GM21381 (cell line): ENCODE results near the gene RABL6.
A peak's percentile ranks its signal among the peaks of the same experiment; 100 is the strongest.
"Not testable (repeated sequence)": the region's sequence is repeated elsewhere in the genome, so short reads cannot be mapped to it uniquely, and the experiment has no call there.

Experiments used
- ATAC-seq: cut with Tn5 transposase; IDR thresholded peaks from one replicate; pipeline ENCODE4 v1.9.1; 2021; ENCODE audit warnings: mild to moderate bottlenecking, moderate library complexity; ENCODE audit not compliant: unreplicated experiment

The RABL6 gene

GRCh38 chr9:136833381-136834048 is 25.8 kb downstream of the RABL6 start:
- not testable (repeated sequence) for ATAC-seq

- ATAC-seq: no peak
Measured at GRCh38 chr9:136835162-136835931, 27.6 kb downstream of the RABL6 start.

DNA sequence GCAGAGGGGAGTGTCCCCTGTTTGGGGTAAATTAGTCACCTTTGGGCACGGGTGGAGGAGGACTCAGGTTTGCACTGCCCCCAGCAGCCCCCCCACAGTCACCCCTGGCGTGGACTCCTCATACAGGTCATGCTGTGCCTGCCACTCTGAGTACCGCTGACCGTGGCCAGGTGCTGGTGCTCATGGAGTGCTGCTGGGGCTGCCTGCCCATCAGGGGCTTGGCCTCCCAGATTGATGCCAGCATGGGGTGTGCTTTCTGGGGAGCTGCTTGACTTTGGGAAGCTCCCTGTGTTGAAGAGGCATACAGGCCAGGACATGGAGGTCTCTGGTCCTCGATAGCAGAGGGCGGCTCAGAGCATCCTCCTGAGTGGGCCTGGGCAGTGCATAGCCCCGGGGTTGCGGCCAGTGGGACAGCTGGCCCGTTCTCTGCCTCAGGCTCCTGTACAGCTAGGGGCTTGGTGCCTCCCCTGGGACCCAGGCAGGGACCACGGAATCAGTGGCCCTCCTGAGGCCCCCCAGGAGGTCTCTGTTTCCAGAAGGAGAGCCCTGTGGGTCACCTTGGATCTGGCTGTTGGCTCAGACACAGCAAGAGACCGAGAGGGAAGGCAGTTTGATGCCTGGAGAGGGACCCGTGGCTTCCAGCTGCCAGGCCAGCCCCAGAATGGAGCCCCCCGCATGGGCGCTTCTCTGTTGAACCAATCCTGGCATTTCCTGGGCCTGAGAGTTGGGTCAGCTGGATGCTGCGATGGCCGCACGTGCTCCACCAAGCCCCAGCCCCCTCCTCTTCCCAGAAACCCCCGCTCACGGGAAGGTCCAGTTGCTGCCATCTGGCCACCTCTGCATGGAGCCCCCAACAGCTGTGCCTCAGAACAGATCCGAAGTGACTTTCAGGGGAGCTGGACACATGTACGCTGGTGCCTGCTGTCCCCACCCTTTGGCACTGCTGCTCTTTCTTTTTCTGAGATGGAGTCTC is 28.5 kb downstream of the RABL6 start:
- ATAC-seq: no peak

DNA sequence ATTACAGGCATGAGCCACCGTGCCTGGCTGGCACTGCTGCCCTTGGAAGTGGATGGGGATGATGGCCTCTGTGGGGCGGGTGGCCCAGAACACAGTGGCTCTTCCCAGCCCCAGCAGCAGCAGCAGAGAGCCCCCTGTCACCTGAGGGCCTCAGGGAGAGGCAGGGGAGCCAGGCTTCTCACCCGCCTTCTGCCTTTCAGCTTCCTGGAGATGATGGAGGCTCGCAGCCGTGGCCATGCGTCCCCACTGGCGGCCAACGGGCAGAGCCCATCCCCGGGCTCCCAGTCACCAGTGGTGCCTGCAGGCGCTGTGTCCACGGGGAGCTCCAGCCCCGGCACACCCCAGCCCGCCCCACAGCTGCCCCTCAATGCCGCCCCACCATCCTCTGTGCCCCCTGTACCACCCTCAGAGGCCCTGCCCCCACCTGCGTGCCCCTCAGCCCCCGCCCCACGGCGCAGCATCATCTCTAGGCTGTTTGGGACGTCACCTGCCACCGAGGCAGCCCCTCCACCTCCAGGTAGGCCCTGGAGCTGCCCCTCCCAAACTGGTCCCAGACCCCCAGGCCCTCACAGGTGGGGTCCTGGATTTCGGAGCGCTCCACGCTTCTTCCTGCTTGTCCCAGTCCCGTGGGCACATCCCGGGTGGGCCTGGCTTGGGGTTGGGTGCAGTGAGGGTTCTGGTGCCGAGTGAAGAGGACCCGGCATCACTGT is 29.6 kb downstream of the RABL6 start:
- no peak for ATAC-seq

GRCh38 chr9:136837856-136838277 is 30.1 kb downstream of the RABL6 start:
- not testable (repeated sequence) for ATAC-seq

DNA sequence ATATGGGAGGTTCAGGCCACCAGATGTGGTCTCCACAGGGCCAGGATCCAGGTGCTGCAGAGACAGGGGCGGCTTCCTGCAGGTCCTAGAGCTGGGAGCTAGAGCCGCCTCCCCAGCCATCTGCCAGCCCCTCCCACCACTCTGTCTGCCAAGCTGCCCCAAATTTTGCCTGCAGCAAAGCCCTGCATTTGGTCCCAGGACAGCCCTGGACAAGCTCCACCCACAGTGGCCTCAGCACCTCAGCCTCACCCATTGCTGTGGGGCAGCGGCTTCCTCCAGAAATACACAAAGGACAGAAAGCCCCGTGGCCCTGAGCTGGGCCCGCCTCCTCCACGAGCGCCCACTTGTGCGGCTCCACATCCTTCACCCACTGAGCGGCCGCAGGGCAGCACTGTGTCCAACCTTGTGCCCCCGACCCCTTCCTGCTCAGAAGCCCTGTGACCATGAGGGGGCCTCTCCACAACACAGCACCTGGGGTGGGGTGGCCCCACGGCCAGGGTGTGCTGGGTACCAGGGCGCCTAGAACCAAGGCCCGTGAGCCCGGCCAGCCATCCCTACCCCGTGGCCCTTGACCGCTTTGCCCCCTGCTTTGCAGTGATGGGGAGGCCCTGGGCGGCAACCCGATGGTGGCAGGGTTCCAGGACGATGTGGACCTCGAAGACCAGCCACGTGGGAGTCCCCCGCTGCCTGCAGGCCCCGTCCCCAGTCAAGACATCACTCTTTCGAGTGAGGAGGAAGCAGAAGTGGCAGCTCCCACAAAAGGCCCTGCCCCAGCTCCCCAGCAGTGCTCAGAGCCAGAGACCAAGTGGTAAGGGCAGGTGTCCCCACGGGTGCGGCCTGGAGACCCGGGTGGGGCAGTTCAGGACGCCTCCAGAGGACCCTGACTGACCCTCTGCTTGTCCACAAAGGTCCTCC is 30.8 kb downstream of the RABL6 start:
- ATAC-seq: no peak

GRCh38 chr9:136839229-136840139 is 31.7 kb downstream of the RABL6 start:
- no peak for ATAC-seq

GRCh38 chr9:136840140-136840876 is 32.6 kb downstream of the RABL6 start:
- no peak for ATAC-seq

- ATAC-seq: no peak
Measured at GRCh38 chr9:136840877-136841645, 33.3 kb downstream of the RABL6 start.

DNA sequence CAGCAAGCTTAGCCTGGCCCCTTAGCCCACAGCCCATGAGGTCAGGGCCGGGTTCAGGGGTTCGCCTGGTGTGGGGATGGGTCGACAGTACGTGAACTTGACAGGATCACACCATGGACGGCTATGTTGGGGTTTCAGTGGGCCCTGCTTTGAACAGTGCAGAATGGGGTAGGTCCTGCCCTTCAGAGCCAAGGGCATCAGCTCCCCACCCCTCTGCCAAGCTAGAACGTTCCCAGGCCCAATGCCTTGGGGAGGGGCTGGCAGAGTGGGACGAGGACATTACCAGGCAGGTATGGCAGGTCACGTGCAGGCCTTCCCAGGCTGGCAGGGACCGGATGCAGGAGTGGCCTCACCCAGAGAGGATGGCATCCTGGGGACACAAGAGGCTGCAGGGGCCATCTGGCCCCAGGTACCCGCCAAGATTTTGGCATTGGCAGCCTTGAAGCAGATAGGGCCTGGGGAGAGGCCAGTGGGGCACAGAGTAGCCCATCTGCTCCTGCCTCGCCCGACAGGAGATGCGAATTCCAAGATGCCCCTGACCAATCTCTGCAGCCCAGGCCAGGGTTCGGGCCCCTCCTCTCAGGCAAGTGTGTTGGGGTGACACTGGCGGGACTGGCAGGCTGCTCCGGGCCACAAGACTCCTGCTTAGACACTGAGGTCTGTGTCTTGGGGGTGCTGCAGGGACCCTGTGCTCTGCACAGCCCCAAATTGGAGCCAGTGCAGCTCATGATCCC is 34.1 kb downstream of the RABL6 start:
- not testable (repeated sequence) for ATAC-seq

DNA sequence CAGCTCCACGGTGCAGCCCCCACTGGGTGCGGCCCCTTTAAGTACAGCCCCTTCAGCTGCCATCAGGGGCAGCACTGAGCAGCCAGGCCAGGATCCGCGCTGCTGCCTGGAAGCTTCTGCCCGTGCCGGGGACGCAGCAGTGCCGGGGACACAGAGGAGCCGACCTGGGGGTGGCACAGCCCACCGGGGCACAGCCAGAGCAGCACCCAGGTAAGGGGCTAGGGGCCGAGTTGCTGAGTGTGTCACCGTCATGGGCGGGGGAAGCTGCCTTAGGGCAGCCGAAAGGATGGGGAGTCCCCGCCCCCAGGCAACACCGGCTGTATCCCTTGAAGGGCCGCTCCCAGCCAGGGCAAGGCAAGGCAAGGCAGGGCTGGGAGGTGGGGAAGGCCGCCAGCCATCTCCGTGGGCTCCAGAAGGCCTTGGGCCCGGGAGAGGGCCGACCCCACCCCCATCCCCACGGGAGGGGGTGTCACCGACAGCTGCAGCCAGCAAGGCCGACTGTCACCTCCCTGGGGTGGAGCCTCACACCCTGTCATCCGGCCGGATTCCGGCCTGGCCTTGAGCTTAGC is 34.7 kb downstream of the RABL6 start, which contains the start of gene AJM1:
Gene AJM1 (plus strand): TSS at position 99 of the 569 bp plus-strand sequence. CDS start 1,937 bp downstream, outside the sequence.
- peak; percentile 70 for ATAC-seq

GRCh38 chr9:136843159-136843800 is 35.5 kb downstream of the RABL6 start:
- not testable (repeated sequence) for ATAC-seq

DNA sequence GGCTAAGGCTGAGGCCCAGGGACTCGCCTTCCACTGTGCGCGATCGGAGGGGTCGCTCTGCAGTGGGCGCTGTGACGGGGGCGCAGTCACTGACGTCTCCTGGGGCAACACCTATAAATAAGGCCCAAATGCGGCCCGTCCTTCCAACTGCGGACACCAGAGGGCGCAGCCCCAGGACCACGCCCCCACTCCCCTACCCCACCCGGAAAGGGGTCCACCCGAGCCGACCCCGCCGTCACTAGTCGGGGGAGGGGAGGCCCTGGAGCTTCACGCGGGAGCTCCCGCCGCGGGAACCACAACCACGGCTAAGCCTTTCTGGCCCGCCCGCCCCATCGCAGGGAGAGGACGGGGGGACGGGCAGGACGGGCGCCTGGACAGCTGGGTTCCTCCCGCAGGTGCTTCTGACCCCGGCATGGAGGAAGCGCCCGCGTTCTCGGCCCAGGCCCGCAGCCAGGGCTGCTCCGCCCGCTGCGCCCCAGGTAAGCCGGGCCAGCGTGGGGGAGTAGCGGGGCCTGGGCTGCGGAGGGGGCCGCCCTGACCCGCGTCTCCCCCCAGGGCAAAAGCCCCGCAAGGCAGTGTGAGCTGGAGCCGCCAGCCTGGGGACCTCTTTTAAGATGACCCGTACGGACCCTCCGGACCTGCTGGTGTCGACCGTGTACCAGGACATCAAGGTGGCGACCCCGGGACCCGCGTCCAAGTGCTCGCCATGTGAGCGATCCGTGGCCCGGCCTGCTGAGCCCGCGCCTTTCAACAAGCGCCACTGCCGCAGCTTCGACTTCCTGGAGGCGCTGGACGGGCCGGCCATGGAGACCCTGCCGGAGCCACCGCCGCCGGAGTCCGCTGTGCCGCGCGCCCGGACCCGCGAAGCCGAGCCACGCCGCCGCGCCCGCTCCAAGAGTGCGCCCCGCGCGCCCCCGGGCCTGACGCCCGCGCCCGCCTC is 36.3 kb downstream of the RABL6 start:
- ATAC-seq: not testable (repeated sequence)

GRCh38 chr9:136844761-136845464 is 37.2 kb downstream of the RABL6 start:
- no peak for ATAC-seq
